HuH-7.5 (cell line): ENCODE results near the gene LDAH.
A peak's percentile ranks its signal among the peaks of the same experiment; 100 is the strongest.

Experiments
- DNase-seq: peaks from one replicate; pipeline ENCODE4 v3.0.0; 2011; ENCODE audit warnings: low spot score

Gene LDAH

DNA sequence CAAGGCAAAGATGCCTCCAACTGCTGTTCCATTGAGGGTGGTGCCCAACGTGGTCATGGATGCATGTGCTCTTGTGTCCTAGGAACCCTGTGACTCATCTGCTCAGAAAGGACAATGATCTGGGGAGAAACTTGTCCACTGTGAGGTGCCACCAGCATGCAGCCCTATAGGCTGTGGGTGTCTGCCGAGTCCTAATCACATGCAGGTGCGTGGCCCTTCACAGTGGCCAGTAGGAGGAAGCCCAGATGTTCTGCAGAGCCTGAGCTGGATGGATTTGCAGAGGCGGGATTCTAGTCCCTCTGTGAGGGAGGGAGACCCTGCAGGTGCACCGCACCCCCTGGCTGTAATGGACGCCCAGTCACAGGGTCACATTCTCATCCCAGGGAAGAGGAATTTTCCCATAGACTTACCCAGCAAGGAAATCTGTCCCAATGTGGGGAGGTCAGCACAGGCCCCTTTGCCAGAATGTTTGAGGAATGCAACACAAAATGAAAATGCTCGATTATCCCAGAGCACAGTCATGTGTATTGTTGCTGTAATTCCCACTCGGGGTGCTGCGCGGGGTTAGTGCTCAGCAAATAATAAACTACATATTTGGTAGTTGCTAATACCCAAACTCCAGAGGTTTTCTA is 142.0 kb downstream of the LDAH start:
- no peak for DNase-seq

DNA sequence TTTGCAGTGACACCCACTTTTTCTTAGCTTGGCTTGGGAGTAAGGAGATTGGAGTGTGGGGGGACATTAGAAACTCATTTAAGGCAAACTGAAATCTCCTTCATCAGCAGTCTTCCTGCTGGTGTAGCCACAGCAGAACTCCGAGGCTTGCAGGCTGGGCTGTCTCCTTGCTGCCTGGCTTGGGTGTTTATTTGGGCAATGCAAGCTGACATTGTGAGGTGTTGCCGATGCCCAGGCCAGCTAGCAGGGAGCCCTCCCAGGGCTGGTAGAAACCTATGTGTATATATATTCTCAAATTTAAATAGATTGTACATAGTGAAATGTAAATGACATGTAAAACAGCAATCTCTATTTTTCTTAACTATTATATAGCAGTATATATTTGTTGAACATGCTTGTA is 144.1 kb downstream of the LDAH start:
- DNase-seq = no peak

DNA sequence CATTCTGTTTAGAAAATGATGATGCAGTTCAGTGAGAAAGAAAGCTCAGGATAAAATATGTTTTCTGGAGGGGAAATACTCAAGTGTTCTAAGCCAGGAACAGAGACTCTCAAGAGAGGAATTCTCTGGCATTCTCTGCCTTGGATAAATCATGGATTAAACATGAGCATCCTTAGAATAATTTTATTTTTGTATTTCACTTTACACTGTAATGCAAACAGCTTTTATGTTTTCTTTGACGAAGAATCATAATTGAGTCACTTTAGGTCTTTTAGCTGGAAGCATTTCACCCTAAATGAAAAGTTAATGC is 144.9 kb downstream of the LDAH start:
- DNase-seq = no peak

DNA sequence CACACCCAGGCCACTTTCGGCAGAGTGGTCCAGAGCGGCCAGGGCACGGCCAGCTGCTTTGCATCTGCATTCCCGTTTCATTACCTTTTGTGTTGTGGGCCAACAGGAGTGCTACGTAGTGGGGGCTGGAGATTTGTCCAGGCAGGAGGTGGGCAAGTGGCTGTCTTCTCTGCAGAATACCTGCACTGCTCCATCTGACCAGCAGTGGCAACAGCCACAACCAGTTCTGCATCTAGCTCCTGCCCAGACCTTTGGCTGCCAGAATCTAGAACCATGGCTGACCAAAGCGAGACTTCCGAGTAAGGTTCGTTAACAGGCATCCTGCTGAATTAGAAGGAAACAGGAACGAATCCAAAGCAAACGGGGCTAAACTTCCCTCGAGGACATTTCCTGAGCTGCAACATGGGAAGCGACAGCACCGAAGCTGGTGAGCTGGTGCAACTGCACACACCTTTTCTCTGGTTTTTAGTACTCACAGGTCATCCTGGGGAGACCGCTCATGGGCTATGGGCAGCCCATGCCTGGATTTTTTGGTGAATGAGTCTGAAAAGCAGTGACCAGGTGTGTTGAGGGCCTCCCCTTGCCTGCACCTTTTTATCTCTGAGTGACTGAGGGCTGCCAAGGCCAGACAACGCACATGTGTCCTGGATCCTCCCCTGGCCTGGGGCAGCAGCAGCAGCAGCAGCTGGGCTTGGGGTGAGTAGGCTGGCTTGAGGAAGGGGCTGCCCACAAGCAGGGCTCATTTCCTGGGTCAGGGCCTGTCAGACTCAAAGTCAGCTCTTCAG is 145.4 kb downstream of the LDAH start:
- DNase-seq = no peak

DNA sequence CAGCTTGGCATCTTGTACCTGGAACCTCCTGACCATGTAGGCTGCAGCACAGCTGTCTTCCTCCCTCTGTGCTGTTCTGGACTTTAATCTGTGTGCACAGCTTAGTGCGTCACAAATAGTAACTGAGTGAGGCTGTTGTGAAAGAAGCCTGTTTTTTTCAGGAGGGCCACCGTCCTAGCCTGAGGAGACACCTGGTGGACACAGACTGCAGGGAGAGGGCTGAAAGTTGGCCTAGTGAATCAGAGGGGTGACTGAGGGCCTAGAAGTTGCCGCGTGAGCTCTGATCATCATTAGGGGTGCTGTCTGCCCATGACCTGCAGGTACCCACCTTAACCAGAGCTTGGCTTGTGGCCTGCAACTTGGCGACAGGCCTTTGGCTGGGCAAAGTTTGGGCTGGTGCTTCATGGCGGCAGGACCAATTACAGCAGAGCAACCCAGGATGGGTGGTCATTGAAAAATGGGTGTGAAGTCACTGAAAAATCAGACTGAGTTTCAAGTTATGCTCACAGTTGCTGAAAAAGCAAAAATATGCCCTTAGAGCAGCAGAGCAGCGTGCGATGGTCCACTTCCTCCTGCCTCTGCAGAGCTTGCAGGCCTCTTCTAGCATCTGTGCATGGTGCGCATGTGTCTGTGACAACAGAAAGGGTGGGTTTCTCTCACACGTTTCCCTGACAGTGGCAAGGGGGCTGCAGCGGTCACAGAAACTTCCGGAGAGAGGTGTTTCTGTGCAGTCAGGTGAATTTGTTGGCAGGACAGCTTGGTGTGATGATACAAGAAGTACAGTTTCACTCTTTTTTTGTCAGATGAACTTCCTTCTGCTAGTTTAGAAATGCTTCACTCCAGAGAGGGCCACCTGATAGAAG is 146.3 kb downstream of the LDAH start:
- DNase-seq = peak; percentile 87

DNA sequence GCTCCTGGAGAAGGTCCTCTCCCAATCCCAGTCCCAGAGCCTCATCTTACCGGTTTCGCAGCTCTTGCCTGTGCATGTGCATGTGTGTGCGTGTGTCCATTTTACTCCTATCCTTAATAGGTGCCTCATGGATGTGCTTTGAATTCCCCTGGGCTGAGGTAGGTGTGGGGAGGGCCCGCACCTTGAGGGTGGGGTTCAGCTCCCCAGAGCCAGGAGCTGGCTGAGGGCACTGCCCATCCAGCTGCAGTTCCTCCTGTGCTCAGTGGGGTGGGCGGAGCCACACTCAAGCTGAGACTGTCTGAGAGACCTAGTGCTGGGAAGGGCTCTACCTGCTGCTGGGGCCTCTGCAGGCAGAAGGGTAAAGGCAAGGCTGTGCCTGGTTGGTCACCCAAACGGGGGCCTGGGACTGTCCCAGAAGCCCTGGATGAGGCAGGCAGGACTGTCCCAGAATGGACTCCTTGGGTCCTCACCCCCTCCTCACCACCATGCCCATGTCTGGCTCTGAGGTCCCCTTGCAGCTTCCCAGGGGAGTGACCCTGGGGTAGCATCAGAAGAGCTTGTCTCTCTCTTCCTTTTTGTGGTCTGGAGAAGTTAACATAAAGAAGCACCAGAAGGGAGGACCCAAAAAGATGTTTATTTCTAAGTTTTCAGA is 147.1 kb downstream of the LDAH start:
- peak; percentile 78 for DNase-seq

DNA sequence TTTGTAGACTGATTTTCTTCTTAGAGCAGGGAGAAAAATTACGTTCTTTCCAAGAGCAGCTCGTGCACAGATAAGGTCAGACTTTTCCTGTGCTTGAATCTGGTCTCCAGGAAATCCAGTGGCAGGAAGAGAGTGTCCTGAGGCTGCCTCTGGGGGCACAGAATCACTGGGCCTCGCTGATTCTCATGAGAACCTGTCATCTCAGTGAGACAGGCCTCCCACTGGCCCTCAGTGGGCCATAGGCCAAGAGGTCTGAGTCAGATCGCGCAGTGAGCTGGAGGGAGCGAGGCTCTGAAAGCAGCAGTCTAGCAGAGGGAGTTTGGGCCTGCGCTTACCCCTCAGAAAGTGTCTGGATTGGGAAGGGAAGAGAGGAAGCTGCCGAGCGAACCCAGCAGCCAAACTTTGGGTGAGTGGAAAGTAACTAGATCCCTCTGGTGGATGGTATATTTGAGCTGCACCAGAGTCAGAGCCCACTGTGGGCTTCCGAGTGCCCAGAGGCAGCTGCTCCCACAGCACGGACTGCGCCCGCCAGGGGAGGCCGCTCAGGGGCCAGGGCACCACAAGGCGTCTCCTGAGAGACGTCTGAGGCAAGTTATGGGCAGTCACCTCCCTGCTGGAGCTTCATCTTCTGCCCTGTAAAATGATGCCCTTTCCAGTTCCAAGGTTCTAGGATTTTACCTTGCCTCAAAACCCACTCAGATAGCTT is 147.8 kb downstream of the LDAH start:
- no peak for DNase-seq

DNA sequence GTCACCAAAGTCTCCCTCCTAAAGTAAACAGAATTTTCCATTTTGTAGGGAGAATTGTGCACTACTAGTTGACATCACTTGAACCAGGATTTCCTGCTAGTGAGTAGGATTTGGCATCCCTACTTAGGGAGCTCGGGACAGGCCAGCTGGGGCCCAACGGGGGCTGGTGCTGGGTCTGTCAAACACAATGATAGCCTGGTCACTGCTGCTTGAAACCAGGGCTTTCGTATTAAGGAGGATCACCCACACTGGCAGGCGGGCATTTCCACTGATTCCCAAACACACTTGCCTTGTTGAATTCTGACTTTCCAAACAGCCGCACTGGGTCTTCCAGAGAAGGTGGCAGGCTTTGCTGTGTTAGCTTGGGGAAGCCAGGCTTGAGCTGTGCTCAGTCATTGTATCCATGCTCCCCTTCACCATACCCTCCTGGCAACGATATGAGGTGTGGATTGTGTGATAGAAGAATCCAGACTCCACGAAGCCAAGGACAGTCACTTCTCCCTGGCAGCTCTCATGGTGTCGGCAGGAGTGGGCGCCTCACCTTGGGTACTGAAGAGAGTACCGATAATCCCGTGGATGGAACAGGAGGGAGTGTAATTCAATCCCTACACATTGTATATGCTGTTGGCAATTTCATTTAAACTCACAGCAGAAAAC is 148.5 kb downstream of the LDAH start:
- no peak for DNase-seq

DNA sequence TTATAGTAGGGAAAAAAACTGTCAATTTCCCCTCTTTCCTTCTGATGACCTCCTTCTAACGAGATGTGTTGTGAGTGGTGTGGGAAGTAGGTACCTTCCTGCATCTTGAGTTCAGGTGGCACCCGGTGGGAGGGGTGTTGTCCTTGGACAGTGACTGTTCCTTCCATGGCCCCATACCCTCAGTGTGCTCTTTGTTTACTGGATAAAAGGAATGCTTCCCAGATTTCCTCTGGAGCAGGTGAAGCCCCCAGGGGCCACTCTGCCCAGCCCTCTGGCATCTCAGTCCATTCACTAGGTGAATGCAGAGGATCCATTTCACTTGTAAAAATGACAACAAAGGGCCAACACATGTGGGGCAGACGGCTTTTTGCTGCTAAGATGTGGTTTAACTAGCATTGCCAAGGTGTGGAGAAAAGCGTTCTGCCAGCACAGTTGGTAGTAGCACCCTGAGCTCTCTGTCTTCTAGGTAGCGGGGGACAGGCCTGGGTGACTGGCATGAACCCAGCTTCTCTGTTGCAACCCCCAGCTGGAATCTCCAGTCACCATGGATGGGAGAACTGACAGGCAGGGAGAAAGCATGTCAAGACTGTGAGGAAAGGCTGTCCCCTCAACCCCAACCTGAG is 149.1 kb downstream of the LDAH start:
- no peak for DNase-seq

DNA sequence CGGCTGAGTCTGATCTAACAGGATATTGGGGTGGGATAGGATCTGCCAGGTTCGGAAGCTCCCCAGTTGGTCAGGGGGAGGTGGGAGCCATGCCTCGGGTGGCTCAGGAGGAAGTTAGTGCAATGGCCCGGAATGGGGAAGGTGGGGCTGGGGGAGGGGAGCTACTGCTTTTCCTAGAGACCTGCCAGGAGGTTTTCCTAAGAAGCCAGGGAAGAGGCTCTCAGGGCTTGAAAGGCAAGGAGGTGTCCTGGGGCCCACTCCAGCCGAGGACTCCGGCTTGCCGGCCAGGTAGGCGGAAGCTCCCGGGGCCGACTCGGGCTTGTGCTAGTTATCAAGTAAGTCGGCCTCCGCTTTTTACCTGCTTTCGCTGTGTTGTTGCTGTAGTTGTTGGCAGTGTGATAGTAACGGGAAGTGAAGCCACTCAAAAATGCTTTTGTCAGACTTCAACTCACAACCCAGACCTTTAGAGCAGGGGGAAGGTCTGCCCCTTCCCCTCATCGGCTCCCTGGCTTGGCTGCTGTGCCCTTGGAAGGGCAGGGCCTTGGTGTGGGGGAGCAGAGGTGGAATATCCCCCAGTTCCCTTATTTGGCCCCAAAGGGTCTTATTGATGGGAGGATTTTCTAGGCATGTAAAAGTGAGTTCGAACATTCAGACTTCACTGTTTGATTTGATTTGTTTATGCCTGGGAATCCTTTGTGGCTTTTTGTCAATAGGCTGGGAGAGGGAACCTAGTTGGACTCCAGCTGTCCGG is 150.5 kb downstream of the LDAH start:
- DNase-seq = no peak

DNA sequence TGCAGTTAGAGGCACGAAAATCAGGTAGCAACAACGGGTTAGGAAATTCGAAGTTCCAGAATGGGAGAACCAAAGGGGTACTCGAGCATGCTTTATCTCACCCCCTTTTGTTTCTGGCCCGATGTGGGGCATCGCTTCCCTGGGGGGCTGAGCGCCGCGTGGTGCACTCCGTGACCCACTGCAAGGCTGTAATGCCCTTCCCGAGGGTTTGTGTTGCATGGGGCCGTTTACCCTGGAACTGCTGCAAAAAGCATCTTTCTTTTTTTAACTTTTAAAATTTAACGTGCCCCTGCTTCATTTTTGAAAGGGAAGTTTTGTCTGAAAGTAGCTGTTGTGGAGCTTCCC is 151.2 kb downstream of the LDAH start:
- DNase-seq = no peak

DNA sequence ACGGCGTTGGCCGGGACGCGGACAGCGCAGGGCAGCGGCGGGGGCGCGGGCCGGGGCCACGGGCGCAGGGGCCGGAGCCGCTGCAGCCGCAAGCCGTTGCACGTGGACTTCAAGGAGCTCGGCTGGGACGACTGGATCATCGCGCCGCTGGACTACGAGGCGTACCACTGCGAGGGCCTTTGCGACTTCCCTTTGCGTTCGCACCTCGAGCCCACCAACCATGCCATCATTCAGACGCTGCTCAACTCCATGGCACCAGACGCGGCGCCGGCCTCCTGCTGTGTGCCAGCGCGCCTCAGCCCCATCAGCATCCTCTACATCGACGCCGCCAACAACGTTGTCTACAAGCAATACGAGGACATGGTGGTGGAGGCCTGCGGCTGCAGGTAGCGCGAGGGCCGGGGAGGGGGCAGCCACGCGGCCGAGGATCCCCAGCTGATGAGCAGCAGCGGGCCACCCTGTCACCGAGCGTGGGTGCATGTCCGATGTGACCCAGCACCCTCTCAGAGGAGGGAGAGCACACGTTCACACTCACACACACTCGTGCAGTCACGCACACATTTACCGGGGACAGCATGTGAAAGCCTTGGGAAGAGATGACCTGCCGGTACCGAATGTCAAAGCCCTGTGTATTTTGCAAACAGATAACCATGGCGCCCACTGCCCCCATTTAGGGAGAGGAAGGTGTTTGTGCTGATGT is 151.7 kb downstream of the LDAH start:
- no peak for DNase-seq

DNA sequence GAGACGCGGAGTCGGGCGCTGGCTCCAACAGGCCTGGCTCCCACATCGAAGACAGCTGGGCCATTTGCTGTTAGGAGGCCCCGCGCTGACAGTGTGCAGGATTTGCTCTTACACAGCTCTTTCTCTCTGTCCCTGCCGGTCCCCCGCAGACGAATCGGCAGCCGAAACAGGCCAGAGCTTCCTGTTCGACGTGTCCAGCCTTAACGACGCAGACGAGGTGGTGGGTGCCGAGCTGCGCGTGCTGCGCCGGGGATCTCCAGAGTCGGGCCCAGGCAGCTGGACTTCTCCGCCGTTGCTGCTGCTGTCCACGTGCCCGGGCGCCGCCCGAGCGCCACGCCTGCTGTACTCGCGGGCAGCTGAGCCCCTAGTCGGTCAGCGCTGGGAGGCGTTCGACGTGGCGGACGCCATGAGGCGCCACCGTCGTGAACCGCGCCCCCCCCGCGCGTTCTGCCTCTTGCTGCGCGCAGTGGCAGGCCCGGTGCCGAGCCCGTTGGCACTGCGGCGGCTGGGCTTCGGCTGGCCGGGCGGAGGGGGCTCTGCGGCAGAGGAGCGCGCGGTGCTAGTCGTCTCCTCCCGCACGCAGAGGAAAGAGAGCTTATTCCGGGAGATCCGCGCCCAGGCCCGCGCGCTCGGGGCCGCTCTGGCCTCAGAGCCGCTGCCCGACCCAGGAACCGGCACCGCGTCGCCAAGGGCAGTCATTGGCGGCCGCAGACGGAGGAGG is 152.4 kb downstream of the LDAH start:
- DNase-seq = no peak

DNA sequence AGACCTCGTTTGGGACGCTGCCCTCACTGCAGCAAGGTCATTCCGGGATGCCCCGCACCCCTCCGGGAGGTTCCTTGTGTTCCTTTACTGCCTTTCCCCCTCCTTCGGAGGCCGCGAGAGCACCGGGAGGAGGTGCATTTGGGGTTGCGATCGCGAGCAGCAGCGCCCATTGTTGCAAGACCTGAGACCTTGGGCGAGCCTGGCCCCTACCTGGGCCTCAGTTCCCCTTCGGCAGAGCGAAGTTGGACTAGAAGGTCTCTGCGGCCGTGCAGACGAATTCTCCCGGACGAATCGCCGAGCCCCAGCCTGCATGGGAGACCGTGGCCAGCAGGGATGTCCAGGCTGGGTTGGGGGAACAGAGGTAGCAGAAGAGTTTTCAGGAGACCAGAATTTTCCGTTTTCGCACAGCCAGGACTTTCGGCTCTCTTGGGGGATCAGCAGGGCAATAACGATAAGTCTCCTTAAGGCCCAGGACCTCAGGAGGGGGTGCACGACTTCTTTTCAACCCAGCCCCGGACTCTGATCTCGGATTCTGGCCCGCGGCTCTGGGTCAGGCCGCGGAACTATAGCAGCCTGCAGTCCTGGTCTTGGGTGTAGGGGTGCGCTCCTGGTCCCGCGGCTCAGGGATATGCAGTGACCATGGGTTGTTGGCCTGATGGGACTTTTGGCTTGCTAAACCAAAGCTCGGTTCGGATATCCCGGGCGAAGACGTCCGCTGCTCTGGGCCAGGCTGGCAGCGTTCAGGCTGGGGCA is 153.2 kb downstream of the LDAH start:
- DNase-seq = no peak

DNA sequence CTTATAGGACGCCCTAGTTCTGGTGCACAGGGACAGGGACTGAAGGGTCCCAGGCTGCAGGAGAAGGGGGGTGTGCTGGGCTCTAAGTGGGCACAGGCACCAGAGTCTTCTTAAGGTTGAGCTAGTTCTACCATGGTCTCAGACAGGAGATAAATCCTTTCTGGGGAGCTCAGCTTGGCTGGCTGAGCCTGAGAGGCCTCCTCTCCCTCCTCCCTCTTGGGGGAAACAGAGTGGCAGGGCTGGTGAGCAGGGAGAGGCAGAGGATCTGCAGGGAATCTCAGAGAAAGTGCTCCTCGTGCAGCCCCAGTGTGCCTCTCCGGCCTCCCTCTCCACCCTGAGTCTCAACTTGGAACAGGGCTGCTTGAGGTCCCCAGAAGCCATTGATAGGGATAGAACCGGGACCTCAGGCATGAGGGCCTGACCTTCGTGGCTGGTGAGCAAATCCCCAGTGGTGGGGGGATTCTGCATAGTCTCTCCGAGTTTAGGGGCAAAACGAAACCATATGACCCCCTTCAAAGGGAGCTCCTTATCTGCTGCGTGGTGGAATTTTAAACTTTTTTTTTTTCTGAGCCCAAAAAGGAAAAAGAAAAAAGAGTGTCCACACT is 153.9 kb downstream of the LDAH start:
- no peak for DNase-seq

DNA sequence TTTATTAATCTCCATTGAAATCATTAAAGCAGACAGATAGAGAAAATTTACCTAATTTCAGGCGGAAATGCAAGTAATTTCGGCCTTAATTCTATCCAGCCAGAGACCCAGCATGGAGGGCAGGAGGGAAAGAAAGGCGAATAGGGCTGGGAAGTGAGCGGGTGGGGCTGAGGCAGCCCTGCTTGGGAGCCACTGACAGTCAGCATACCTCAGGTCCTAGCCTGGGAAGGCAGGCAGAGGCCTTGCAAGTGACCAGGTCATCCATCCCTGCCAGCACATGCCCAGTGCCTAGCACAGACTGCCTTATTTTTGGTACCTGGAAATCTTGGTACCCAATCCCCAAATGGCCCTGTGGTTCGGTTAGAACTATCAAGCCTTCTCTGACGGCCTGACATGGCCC is 154.4 kb downstream of the LDAH start:
- DNase-seq = no peak

DNA sequence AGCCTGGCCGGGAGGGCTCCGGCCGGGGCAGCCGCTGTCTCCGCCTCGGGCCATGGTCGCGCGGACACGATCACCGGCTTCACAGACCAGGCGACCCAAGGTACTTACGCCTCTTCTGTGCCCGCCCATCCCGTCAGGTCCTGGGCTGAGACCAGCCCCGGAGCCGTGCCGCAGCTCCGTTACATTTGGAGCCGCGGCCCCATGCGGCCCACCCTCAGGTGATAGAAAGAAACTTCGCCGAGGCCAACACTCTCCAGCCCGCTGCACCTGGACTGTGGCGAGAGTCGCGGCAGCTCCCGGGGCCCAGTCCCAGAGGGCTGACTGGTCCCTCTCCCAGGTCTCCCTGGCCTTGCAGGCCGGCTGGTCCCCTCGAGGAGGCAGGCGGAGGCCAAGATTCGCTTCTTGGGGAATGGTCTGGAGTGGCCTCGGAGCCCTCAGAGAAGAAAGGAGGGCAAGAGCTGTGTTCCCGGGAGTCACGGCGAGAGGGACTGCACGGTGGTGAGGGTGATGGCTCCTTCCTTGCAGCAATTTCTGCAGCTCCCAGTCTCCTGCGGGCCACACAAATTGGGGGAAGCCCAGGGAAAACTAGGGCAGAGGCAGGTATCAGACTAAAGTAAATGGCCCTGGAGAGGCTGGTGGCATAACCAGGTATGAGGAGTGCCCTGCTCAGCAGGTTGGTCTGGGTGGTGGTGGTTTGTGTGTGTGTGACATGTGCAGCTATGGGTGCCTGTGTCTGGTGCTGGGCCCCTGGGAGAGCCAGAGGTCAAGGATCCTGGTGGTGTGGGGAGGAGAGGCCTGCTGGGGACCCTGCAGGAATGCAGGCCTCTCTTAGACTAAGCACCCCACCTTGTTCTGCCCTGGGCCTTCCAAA is 155.1 kb downstream of the LDAH start:
- DNase-seq = peak; percentile 70
